Fibroblast of peridontal ligament (primary cell): ENCODE results near the gene LRRN2.

ENCODE experiments used
- DNase-seq: peaks from one replicate; pipeline ENCODE4 v3.0.0-alpha.2; 2010; ENCODE audit errors: extremely low read depth

The LRRN2 gene

GRCh38 chr1:204663644-204664383 is 21.7 kb downstream of the LRRN2 start:
- no peak for DNase-seq

GRCh38 chr1:204662530-204662929 is 23.0 kb downstream of the LRRN2 start:
- no peak for DNase-seq

GRCh38 chr1:204660509-204660908 is 25.0 kb downstream of the LRRN2 start:
- DNase-seq = no peak

- DNase-seq = no peak
Measured at GRCh38 chr1:204659056-204659455, 26.5 kb downstream of the LRRN2 start.

GRCh38 chr1:204658295-204658694 is 27.2 kb downstream of the LRRN2 start:
- no peak for DNase-seq

- no peak for DNase-seq
Measured at GRCh38 chr1:204653590-204654340, 31.8 kb downstream of the LRRN2 start.

- no peak for DNase-seq
Measured at GRCh38 chr1:204652497-204652896, 33.0 kb downstream of the LRRN2 start.

GRCh38 chr1:204651843-204652421 is 33.6 kb downstream of the LRRN2 start:
- DNase-seq = no peak

GRCh38 chr1:204650911-204651570 is 34.5 kb downstream of the LRRN2 start:
- DNase-seq = no peak

- no peak for DNase-seq
Measured at GRCh38 chr1:204649721-204650521, 35.6 kb downstream of the LRRN2 start.

- DNase-seq = no peak
Measured at GRCh38 chr1:204648576-204648975, 37.0 kb downstream of the LRRN2 start.

- no peak for DNase-seq
Measured at GRCh38 chr1:204647805-204648153, 37.8 kb downstream of the LRRN2 start.

GRCh38 chr1:204647114-204647804 is 38.3 kb downstream of the LRRN2 start:
- DNase-seq = peak; percentile 78

- DNase-seq = no peak
Measured at GRCh38 chr1:204645666-204646065, 39.9 kb downstream of the LRRN2 start.

- no peak for DNase-seq
Measured at GRCh38 chr1:204645251-204645650, 40.3 kb downstream of the LRRN2 start.

- no peak for DNase-seq
Measured at GRCh38 chr1:204643503-204643902, 42.0 kb downstream of the LRRN2 start.

- DNase-seq = no peak
Measured at GRCh38 chr1:204641936-204642335, 43.6 kb downstream of the LRRN2 start.

GRCh38 chr1:204641455-204641854 is 44.1 kb downstream of the LRRN2 start:
- no peak for DNase-seq

- DNase-seq = no peak
Measured at GRCh38 chr1:204640578-204640977, 45.0 kb downstream of the LRRN2 start.

- no peak for DNase-seq
Measured at GRCh38 chr1:204634260-204634910, 51.2 kb downstream of the LRRN2 start.

- DNase-seq = no peak
Measured at GRCh38 chr1:204633665-204634064, 51.9 kb downstream of the LRRN2 start.
